ENCODE results near the gene CLDND2. TPM values are rescaled to one million over a fixed set of nuclear protein-coding genes. Genes with fewer than 3 reads are reported as not detected.

CLDND2 gene
- polyA plus RNA-seq, 2 donors: 0.37 to 0.39 TPM

GRCh38 chr19:51324167-51324481 is 44.7 kb downstream of the CLDND2 start:
- H3K27me3 ChIP-seq (ENCODE audit: control insufficient read depth in 1 of 2, insufficient read depth in 2 of 2, low read length in 2 of 2): peaks cover 0 to 3% of the 10 kb centered on the region in 2 donors
- 73% methylated on average over 6 of the region's 6 CpGs for WGBS, 2 donors
- no peaks in the 10 kb centered on the region for H3K36me3 ChIP-seq (ENCODE audit: control insufficient read depth in 2 of 2, insufficient read depth in 2 of 2, low read length in 1 of 2)
- peaks cover 0 to 2% of the 10 kb centered on the region in 2 donors for H3K9me3 ChIP-seq (ENCODE audit: control insufficient read depth in 2 of 2, insufficient read depth in 1 of 2, low read depth in 1 of 2, low read length in 1 of 2)
- no peak overlapping the region for H3K4me3 ChIP-seq (ENCODE audit: low read depth in 1 of 2, low read length in 2 of 2)
- peaks cover 0 to 3% of the 10 kb centered on the region in 2 donors for H3K4me1 ChIP-seq (ENCODE audit: control insufficient read depth in 2 of 2, insufficient read depth in 2 of 2, low read length in 1 of 2)
- no peak overlapping the region for H3K27ac ChIP-seq (ENCODE audit: low read depth in 2 of 2, low read length in 1 of 2)

- Histone ChIP-seq H3K27me3 (ENCODE audit: control insufficient read depth in 1 of 2, insufficient read depth in 2 of 2, low read length in 2 of 2) (peaks cover 0 to 3% of the 10 kb centered on the region in 2 donors), H3K4me1 (ENCODE audit: control insufficient read depth in 2 of 2, insufficient read depth in 2 of 2, low read length in 1 of 2) (peaks cover 0 to 3% of the 10 kb centered on the region in 2 donors), H3K27ac (ENCODE audit: low read depth in 2 of 2, low read length in 1 of 2) (no peak overlapping the region), H3K9me3 (ENCODE audit: control insufficient read depth in 2 of 2, insufficient read depth in 1 of 2, low read depth in 1 of 2, low read length in 1 of 2) (peaks cover 0 to 2% of the 10 kb centered on the region in 2 donors), H3K4me3 (ENCODE audit: low read depth in 1 of 2, low read length in 2 of 2) (no peak overlapping the region), H3K36me3 (ENCODE audit: control insufficient read depth in 2 of 2, insufficient read depth in 2 of 2, low read length in 1 of 2) (no peaks in the 10 kb centered on the region)
- 77 to 78% methylated on average over 29 of the region's 29 CpGs for WGBS, 2 donors
These were observed 45.2 kb downstream of the CLDND2 start for GRCh38 chr19:51323481-51324166.

- H3K4me3 ChIP-seq (ENCODE audit: low read depth in 1 of 2, low read length in 2 of 2): no peak overlapping the region
- no peak overlapping the region for H3K27ac ChIP-seq (ENCODE audit: low read depth in 2 of 2, low read length in 1 of 2)
- H3K36me3 ChIP-seq (ENCODE audit: control insufficient read depth in 2 of 2, insufficient read depth in 2 of 2, low read length in 1 of 2): no peaks in the 10 kb centered on the region
- H3K4me1 ChIP-seq (ENCODE audit: control insufficient read depth in 2 of 2, insufficient read depth in 2 of 2, low read length in 1 of 2): no peaks in the 10 kb centered on the region
- 56 to 61% methylated on average over 14 of the region's 14 CpGs for WGBS, 2 donors
- H3K9me3 ChIP-seq (ENCODE audit: control insufficient read depth in 2 of 2, insufficient read depth in 1 of 2, low read depth in 1 of 2, low read length in 1 of 2): peaks cover 0 to 2% of the 10 kb centered on the region in 2 donors
- no peaks in the 10 kb centered on the region for H3K27me3 ChIP-seq (ENCODE audit: control insufficient read depth in 1 of 2, insufficient read depth in 2 of 2, low read length in 2 of 2)
These were observed 47.0 kb downstream of the CLDND2 start for GRCh38 chr19:51321799-51322198.

DNA sequence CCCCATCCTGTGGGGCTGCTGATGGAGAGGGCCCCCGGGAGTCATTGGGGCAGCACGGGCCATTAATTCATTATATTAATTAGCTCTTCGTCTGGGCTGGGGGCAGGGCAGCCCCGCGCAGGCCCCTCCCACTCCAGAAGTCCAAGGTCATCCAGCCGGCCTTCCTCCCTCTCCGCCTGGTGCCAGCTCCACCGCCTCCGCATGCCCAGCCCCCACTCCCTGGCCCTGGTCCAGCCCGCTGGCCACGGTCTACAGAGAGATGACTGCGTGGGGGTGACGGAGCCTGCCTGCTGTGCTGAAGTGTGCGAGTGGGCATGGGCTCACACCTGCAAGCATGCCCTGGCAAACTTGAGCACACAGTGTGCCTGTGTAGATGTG is 48.5 kb downstream of the CLDND2 start:
- no peak overlapping the region for H3K4me3 ChIP-seq (ENCODE audit: low read depth in 1 of 2, low read length in 2 of 2)
- no peaks in the 10 kb centered on the region for H3K36me3 ChIP-seq (ENCODE audit: control insufficient read depth in 2 of 2, insufficient read depth in 2 of 2, low read length in 1 of 2)
- no peaks in the 10 kb centered on the region for H3K4me1 ChIP-seq (ENCODE audit: control insufficient read depth in 2 of 2, insufficient read depth in 2 of 2, low read length in 1 of 2)
- H3K27ac ChIP-seq (ENCODE audit: low read depth in 2 of 2, low read length in 1 of 2): no peak overlapping the region
- 28 to 35% methylated on average over 12 to 14 of the region's 14 CpGs for WGBS, 2 donors
- no peaks in the 10 kb centered on the region for H3K27me3 ChIP-seq (ENCODE audit: control insufficient read depth in 1 of 2, insufficient read depth in 2 of 2, low read length in 2 of 2)
- peaks cover 0 to 2% of the 10 kb centered on the region in 2 donors for H3K9me3 ChIP-seq (ENCODE audit: control insufficient read depth in 2 of 2, insufficient read depth in 1 of 2, low read depth in 1 of 2, low read length in 1 of 2)

GRCh38 chr19:51319649-51320279 is 49.0 kb downstream of the CLDND2 start:
- no peaks in the 10 kb centered on the region for H3K27me3 ChIP-seq (ENCODE audit: control insufficient read depth in 1 of 2, insufficient read depth in 2 of 2, low read length in 2 of 2)
- no peak overlapping the region for H3K27ac ChIP-seq (ENCODE audit: low read depth in 2 of 2, low read length in 1 of 2)
- H3K4me3 ChIP-seq (ENCODE audit: low read depth in 1 of 2, low read length in 2 of 2): no peak overlapping the region
- no peaks in the 10 kb centered on the region for H3K4me1 ChIP-seq (ENCODE audit: control insufficient read depth in 2 of 2, insufficient read depth in 2 of 2, low read length in 1 of 2)
- WGBS, 2 donors: 72 to 74% methylated on average over 14 of the region's 14 CpGs
- no peaks in the 10 kb centered on the region for H3K36me3 ChIP-seq (ENCODE audit: control insufficient read depth in 2 of 2, insufficient read depth in 2 of 2, low read length in 1 of 2)
- peaks cover 0 to 2% of the 10 kb centered on the region in 2 donors for H3K9me3 ChIP-seq (ENCODE audit: control insufficient read depth in 2 of 2, insufficient read depth in 1 of 2, low read depth in 1 of 2, low read length in 1 of 2)

- Histone ChIP-seq H3K27me3 (ENCODE audit: control insufficient read depth in 1 of 2, insufficient read depth in 2 of 2, low read length in 2 of 2) (no peaks in the 10 kb centered on the region), H3K4me3 (ENCODE audit: low read depth in 1 of 2, low read length in 2 of 2) (no peak overlapping the region), H3K9me3 (ENCODE audit: control insufficient read depth in 2 of 2, insufficient read depth in 1 of 2, low read depth in 1 of 2, low read length in 1 of 2) (peaks cover 0 to 2% of the 10 kb centered on the region in 2 donors), H3K36me3 (ENCODE audit: control insufficient read depth in 2 of 2, insufficient read depth in 2 of 2, low read length in 1 of 2) (no peaks in the 10 kb centered on the region), H3K27ac (ENCODE audit: low read depth in 2 of 2, low read length in 1 of 2) (no peak overlapping the region), H3K4me1 (ENCODE audit: control insufficient read depth in 2 of 2, insufficient read depth in 2 of 2, low read length in 1 of 2) (no peaks in the 10 kb centered on the region)
- 65 to 66% methylated on average over 23 of the region's 23 CpGs for WGBS, 2 donors
These were observed 49.8 kb downstream of the CLDND2 start for GRCh38 chr19:51318687-51319648.

GRCh38 chr19:51317968-51318367 is 50.8 kb downstream of the CLDND2 start:
- WGBS, 2 donors: 64 to 67% methylated on average over 1 of the region's 1 CpG
- H3K4me1 ChIP-seq (ENCODE audit: control insufficient read depth in 2 of 2, insufficient read depth in 2 of 2, low read length in 1 of 2): no peaks in the 10 kb centered on the region
- H3K9me3 ChIP-seq (ENCODE audit: control insufficient read depth in 2 of 2, insufficient read depth in 1 of 2, low read depth in 1 of 2, low read length in 1 of 2): peaks cover 0 to 2% of the 10 kb centered on the region in 2 donors
- no peak overlapping the region for H3K27ac ChIP-seq (ENCODE audit: low read depth in 2 of 2, low read length in 1 of 2)
- H3K27me3 ChIP-seq (ENCODE audit: control insufficient read depth in 1 of 2, insufficient read depth in 2 of 2, low read length in 2 of 2): no peaks in the 10 kb centered on the region
- H3K36me3 ChIP-seq (ENCODE audit: control insufficient read depth in 2 of 2, insufficient read depth in 2 of 2, low read length in 1 of 2): no peaks in the 10 kb centered on the region
- H3K4me3 ChIP-seq (ENCODE audit: low read depth in 1 of 2, low read length in 2 of 2): no peak overlapping the region

- WGBS, 2 donors: 78 to 81% methylated on average over 3 of the region's 3 CpGs
- no peaks in the 10 kb centered on the region for H3K36me3 ChIP-seq (ENCODE audit: control insufficient read depth in 2 of 2, insufficient read depth in 2 of 2, low read length in 1 of 2)
- peaks cover 0 to 2% of the 10 kb centered on the region in 2 donors for H3K9me3 ChIP-seq (ENCODE audit: control insufficient read depth in 2 of 2, insufficient read depth in 1 of 2, low read depth in 1 of 2, low read length in 1 of 2)
- no peaks in the 10 kb centered on the region for H3K27me3 ChIP-seq (ENCODE audit: control insufficient read depth in 1 of 2, insufficient read depth in 2 of 2, low read length in 2 of 2)
- H3K4me1 ChIP-seq (ENCODE audit: control insufficient read depth in 2 of 2, insufficient read depth in 2 of 2, low read length in 1 of 2): no peaks in the 10 kb centered on the region
- no peak overlapping the region for H3K4me3 ChIP-seq (ENCODE audit: low read depth in 1 of 2, low read length in 2 of 2)
- no peak overlapping the region for H3K27ac ChIP-seq (ENCODE audit: low read depth in 2 of 2, low read length in 1 of 2)
These were observed 51.4 kb downstream of the CLDND2 start for GRCh38 chr19:51317376-51317775.

All from esophagus (tissue), 2 donors.